A549 (cell line): ENCODE measurements around the gene RASSF4.

ENCODE experiments used
- CEBPB ChIP-seq, 2 experiments: fragments of >200 bp in 1 of 2; sonication (Bioruptor Twin) in 1 of 2; formaldehyde crosslinking in 1 of 2; IDR thresholded peaks; 2 replicates each; pipeline ENCODE4 v1.6.1; 2012 to 2016
- CTCF ChIP-seq: fragments of >200 bp; sonication (Bioruptor Twin); formaldehyde crosslinking; IDR thresholded peaks from 3 replicates; pipeline ENCODE4 v1.5.1; 2016
- EP300 ChIP-seq, 2 experiments: fragments of >200 bp; sonication (Bioruptor Twin); formaldehyde crosslinking; IDR thresholded peaks; 2 replicates in 1 of 2; 3 replicates in 1 of 2; pipeline ENCODE4 v1.6.1; 2016 to 2017
- HMGXB4 ChIP-seq: fragments of 250-450 bp; sonication (Bioruptor Pico); IDR thresholded peaks from 2 replicates; pipeline ENCODE4 v1.5.0; 2021; ENCODE audit warnings: mild to moderate bottlenecking, moderate library complexity, borderline replicate concordance
- JUN ChIP-seq, 2 experiments: fragments of >200 bp; sonication (Bioruptor Twin); formaldehyde crosslinking; IDR thresholded peaks; 2 replicates in 1 of 2; 3 replicates in 1 of 2; pipeline ENCODE4 v1.6.1; 2016 to 2017
- MAX ChIP-seq: IDR thresholded peaks from 2 replicates; pipeline ENCODE4 v1.6.1; 2012
- MAZ ChIP-seq: fragments of 150-350 bp; IDR thresholded peaks from 2 replicates; pipeline ENCODE4 v1.6.1; 2014; ENCODE audit warnings: antibody characterized with exemption, low read depth, low read length, borderline replicate concordance
- MYC ChIP-seq: IDR thresholded peaks from 2 replicates; pipeline ENCODE4 v1.6.1; 2012; ENCODE audit warnings: mild to moderate bottlenecking, inconsistent platforms, low read length, improper control_type of control experiment, borderline replicate concordance
- PBX3 ChIP-seq: IDR thresholded peaks from 2 replicates; pipeline ENCODE4 v1.6.1; 2012
- POLR2A ChIP-seq: IDR thresholded peaks from 2 replicates; pipeline ENCODE4 v1.6.1; 2012; ENCODE audit warnings: mild to moderate bottlenecking, low read length
- RNF2 ChIP-seq: fragments of 200-600 bp; sonication (generic); IDR thresholded peaks from 2 replicates; pipeline ENCODE4 v1.6.1; 2016; ENCODE audit warnings: low read depth, mild to moderate bottlenecking, antibody characterized with exemption, moderate library complexity, borderline replicate concordance
- SMC3 ChIP-seq: fragments of >200 bp; sonication (Bioruptor Twin); formaldehyde crosslinking; IDR thresholded peaks from 3 replicates; pipeline ENCODE4 v1.6.1; 2018; ENCODE audit warnings: inconsistent platforms
- ZSCAN20 ChIP-seq: fragments of 250-450 bp; sonication (Bioruptor Pico); IDR thresholded peaks from 2 replicates; pipeline ENCODE4 v1.8.0; 2022; ENCODE audit warnings: mild to moderate bottlenecking, moderate library complexity

- TF ChIP-seq CTCF (no peak), CEBPB (IDR thresholded peaks at IDR 0.05) (no peak), MAX (no peak), MYC (no peak), SMC3 (no peak), RNF2 (no peak), ZSCAN20 (CRISPR knock-in tag) (no peak), JUN (IDR thresholded peaks at IDR 0.05) (no peak), HMGXB4 (CRISPR knock-in tag) (no peak), MAZ (no peak), EP300 (IDR thresholded peaks at IDR 0.05) (no peak), POLR2A (no peak), PBX3 (no peak)
Measured at GRCh38 chr10:44978213-44978569, 18.6 kb downstream of the RASSF4 start.
